GM19035 (cell line): ENCODE data around the gene STX1A.
A peak's percentile ranks its signal among the peaks of the same experiment; 100 is the strongest.
"Not testable (repeated sequence)": the region's sequence is repeated elsewhere in the genome, so short reads cannot be mapped to it uniquely, and the experiment has no call there.

Experiments
- ATAC-seq: cut with Tn5 transposase; IDR thresholded peaks from one replicate; pipeline ENCODE4 v1.9.1; 2021; ENCODE audit not compliant: unreplicated experiment

The STX1A gene

GRCh38 chr7:73683788-73684693 is 35.4 kb downstream of the STX1A start:
- peak; percentile 27 for ATAC-seq

GRCh38 chr7:73683056-73683787 is 36.2 kb downstream of the STX1A start, which contains the start of the genes BUD23 and DNAJC30:
Gene BUD23, plus strand, starts transcription at chr7:73683597. Its CDS starts 29 bp downstream, at chr7:73683626.
Gene DNAJC30, minus strand, starts transcription at chr7:73683453. Its CDS starts 30 bp downstream, at chr7:73683423.
- peak; percentile 95 for ATAC-seq

GRCh38 chr7:73682745-73683055 is 36.8 kb downstream of the STX1A start:
- ATAC-seq = no peak

GRCh38 chr7:73681031-73681430 is 38.4 kb downstream of the STX1A start:
- ATAC-seq = no peak

GRCh38 chr7:73680501-73680900 is 39.0 kb downstream of the STX1A start:
- no peak for ATAC-seq

- no peak for ATAC-seq
These were observed 39.8 kb downstream of the STX1A start for GRCh38 chr7:73679709-73680108.

- no peak for ATAC-seq
These were observed 40.6 kb downstream of the STX1A start for GRCh38 chr7:73678862-73679261.

- ATAC-seq = not testable (repeated sequence)
These were observed 43.4 kb downstream of the STX1A start for GRCh38 chr7:73676062-73676461.

GRCh38 chr7:73674468-73675124 is 44.9 kb downstream of the STX1A start:
- ATAC-seq = no peak

GRCh38 chr7:73671857-73672445 is 47.5 kb downstream of the STX1A start:
- no peak for ATAC-seq

GRCh38 chr7:73671322-73671661 is 48.2 kb downstream of the STX1A start:
- ATAC-seq = no peak

- no peak for ATAC-seq
These were observed 49.5 kb downstream of the STX1A start for GRCh38 chr7:73669858-73670385.

- no peak for ATAC-seq
These were observed 50.2 kb downstream of the STX1A start for GRCh38 chr7:73669288-73669701.

- ATAC-seq = no peak
These were observed 50.6 kb downstream of the STX1A start for GRCh38 chr7:73668886-73669230.

GRCh38 chr7:73668103-73668885 is 51.2 kb downstream of the STX1A start:
- peak; percentile 15 for ATAC-seq

- peak; percentile 87 for ATAC-seq
These were observed 51.9 kb downstream of the STX1A start, which contains the start of gene VPS37D for GRCh38 chr7:73667344-73668102. Gene VPS37D, plus strand, starts transcription at chr7:73667831. Its CDS starts 128 bp downstream, at chr7:73667959.

- no peak for ATAC-seq
These were observed 56.4 kb downstream of the STX1A start for GRCh38 chr7:73663033-73663432.

- ATAC-seq = not testable (repeated sequence)
These were observed 58.9 kb downstream of the STX1A start for GRCh38 chr7:73660594-73660993.

- ATAC-seq = no peak
These were observed 59.5 kb downstream of the STX1A start for GRCh38 chr7:73659983-73660382.
